GF-D8 (cell line): ENCODE measurements around the gene NAIP.
"Not testable (repeated sequence)": the region's sequence is repeated elsewhere in the genome, so short reads cannot be mapped to it uniquely, and the experiment has no call there.

Experiments used
- DNase-seq: peaks from one replicate; lab custom pipeline; 2025; lab: John Stamatoyannopoulos, UW

NAIP gene

GRCh38 chr5:71025289-71025953 lies at the start of gene NAIP:
NAIP (minus strand) TSS chr5:71025339; CDS start chr5:71012915, 12,424 bp downstream.
- DNase-seq: not testable (repeated sequence)

GRCh38 chr5:71067262-71067928 lies 42.3 kb upstream of the NAIP start, which contains the start of gene GTF2H2:
GTF2H2 (minus strand) TSS chr5:71067676; CDS start chr5:71062763, 4,913 bp downstream.
- not testable (repeated sequence) for DNase-seq

DNA sequence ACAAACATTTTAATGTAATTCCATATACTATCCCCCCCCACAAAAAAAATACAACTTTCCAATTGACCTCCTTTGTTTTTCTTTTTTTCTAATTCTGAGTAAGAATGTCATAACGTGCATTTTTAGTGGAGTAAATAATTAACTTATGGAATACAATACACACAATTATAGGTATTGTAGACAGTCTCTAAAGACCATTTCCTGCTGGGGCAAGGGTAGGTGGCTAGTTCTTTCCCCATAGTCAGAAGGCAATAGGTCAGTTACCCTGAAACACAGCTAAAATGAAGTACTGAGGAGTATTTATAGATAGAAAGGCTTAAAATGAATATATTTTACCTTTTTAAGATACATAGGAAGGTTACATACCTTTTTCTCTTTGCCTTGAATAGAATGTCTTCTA lies 36.2 kb upstream of the NAIP start:
- DNase-seq: not testable (repeated sequence)

DNA sequence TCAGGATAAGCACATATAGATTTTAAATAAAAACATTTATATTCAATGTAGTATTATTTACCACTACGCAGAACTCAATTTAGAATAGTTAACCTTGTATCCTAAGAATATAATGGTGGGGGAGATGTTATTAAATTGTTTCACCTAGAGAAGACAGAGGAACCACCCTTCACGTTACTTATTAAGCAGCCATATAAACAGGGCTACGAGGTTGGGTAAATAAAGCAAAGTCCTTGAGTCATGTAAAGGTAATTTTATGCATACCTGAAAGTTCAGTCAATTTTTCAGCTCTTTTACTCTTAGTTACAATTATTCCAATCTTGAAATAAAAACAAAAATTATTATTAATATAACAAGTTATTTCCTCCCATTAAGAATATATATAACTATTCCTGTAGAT lies 34.3 kb upstream of the NAIP start:
- not testable (repeated sequence) for DNase-seq

DNA sequence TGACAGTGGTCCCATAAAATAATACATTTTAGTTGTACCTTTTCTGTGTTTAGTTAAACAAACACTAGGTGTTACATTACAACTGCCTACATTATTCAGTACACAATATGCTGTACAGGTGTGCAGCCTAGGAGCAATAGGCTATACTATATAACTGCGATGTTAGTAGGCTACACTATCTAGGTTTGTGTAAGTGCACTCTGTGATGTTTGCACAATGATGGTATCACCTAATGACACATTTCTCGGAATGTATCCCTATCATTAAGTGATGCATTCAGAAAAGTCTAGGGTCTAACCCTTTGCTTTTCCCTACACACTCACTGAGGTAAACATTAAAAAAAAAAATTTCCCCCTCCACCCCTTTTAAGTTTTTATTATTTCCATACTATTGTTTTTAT lies 19.7 kb upstream of the NAIP start:
- not testable (repeated sequence) for DNase-seq

DNA sequence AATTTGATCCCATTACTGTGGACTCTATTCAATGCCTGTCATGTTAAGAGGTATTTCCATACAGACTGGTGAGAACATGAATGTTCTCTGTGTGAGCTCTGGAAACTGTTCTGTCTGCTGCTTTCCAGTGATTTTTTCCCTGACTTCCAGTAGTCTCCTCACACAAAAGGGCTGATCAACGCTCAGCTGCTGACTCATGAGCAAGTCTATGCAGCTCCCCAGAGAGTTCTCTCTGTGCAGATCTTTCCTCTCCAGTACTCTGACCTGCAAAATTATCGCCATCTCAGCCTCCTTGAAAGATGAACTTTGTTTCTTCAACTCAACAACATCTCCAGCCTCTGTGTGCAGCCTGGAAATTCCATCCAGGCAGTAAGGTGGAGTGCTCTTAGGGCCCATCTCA lies 19.0 kb upstream of the NAIP start:
- not testable (repeated sequence) for DNase-seq

- not testable (repeated sequence) for DNase-seq
These were observed 6.1 kb upstream of the NAIP start for GRCh38 chr5:71031046-71031776.

DNA sequence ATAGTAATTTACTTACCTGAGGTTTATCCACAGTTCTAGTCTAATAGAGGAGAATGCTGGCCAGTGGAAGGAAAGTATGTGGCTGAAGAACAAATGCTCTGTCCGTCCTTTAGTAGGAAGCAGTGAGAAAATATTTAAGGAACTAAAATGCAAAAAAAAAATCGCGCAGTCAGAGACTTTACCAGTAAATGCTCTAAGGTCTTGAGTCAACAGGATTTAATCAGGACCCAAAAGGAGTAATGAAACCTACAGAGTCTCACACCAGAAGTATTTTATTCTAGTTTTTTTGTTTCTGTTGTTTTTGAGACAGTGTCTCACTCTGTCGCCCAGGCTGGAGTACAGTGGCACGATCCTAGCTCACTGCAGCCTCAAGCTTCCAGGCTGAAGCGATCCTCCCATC lies 4.5 kb downstream of the NAIP start:
- not testable (repeated sequence) for DNase-seq

GRCh38 chr5:71018376-71019005 lies 6.6 kb downstream of the NAIP start:
- not testable (repeated sequence) for DNase-seq

DNA sequence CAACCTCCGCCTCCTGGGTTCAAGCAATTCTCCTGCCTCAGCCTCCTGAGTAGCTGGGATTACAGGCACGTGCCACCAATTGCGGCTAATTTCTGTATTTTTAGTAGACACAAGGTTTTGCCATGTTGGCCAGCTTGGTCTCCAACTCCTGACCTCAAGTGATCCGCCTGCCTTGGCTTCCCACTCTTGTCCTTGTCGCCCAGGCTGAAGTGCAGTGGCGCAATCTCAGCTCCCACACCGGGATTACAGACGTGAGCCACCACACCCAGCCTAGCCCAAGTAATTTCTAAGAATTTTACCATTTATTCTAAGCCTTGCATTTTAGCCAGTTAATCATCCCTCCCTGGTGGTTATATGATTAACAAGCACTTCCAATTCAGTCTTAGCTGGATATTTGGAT lies 11.0 kb downstream of the NAIP start:
- DNase-seq: no peak

- no peak for DNase-seq
These were observed 11.6 kb downstream of the NAIP start for GRCh38 chr5:71013575-71013974.

- DNase-seq: no peak
These were observed 13.8 kb downstream of the NAIP start for GRCh38 chr5:71011194-71011792.

- not testable (repeated sequence) for DNase-seq
These were observed 18.2 kb downstream of the NAIP start for GRCh38 chr5:71006983-71007382.

DNA sequence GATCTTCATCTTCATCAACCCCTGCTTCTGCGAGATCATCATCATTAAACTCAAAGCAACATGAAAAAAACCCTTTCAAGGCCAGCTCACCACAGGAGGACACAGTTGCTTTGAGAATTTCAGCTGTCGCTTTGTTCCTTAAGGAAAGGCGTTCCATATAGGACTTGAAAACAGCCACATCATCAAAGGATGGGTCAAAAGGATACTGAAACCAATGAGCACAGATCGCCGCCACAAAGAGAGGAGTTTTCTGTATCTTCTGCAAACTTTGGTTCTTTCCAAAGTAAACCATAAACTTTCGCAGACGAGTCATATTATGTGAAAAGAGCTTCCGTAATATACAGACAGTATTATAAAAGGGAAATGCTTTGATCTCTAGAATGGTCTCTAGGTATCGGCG lies 40.3 kb downstream of the NAIP start:
- DNase-seq: not testable (repeated sequence)

DNA sequence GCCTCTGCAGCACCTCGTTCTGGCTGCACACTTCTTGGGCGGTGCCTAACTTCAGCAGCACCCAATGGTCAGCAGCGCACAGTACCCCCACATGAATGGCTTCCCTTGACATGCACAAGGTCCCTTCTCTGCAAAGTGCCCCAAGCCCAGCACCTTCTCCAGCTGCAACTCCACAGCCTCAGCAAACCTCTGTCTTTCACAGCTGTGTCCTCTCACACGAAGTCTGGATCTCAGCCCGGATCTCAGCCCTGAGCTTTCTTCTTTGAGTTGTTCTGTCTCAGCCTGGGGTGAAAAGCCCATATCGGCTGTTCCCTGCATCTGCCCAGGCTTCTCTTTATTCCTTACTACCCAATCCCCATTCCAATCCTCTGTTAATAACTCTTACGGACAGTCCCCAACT lies 57.9 kb downstream of the NAIP start:
- DNase-seq: not testable (repeated sequence)

GRCh38 chr5:70964531-70964930 lies 60.6 kb downstream of the NAIP start:
- DNase-seq: not testable (repeated sequence)

DNA sequence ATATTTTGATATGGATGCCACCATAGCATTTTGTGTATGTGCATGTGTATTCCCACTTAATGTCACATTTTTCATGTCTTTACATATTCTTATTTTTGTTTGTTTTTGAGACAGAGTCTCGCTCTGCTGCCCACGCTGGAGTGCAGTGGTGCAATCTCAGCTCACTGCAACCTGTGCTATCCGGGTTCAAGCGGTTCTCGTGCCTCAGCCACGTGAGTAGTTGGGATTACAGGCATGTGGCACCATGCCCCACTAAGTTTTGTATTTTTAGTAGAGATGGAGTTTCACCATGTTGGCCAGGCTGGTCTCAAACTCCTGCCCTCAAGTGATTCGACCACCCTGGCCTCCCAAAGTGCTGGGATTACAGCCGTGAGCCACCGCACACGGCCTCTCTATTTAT lies 72.1 kb downstream of the NAIP start:
- not testable (repeated sequence) for DNase-seq

- DNase-seq: not testable (repeated sequence)
These were observed 92.6 kb downstream of the NAIP start for GRCh38 chr5:70932560-70932959.

- DNase-seq: not testable (repeated sequence)
These were observed 93.3 kb downstream of the NAIP start for GRCh38 chr5:70931709-70932368.

GRCh38 chr5:70925211-70925562 lies 100.0 kb downstream of the NAIP start:
- not testable (repeated sequence) for DNase-seq
